Measurements from ENCODE around the gene ALX4.
A peak's percentile ranks its signal among the peaks of the same experiment; 100 is the strongest.

Gene ALX4

DNA sequence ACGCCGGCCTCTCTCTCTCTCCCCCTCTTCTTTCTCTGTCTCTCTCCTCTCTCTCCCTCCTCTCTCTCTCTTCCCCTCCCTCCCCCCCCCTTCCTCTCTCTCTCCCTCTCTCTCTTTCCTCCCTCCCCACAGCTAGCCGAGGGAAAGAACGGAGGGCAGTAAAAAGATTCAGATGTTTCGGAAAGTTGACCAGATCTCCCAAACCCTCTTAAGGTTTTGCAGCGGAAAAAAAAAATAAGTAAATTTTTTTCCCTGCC lies 195 bp upstream of the ALX4 start:
- H3K4me3 ChIP-seq (ENCODE audit: low read depth, low read length), result no peak overlapping the region
- TF ChIP-seq, protein P1, sequence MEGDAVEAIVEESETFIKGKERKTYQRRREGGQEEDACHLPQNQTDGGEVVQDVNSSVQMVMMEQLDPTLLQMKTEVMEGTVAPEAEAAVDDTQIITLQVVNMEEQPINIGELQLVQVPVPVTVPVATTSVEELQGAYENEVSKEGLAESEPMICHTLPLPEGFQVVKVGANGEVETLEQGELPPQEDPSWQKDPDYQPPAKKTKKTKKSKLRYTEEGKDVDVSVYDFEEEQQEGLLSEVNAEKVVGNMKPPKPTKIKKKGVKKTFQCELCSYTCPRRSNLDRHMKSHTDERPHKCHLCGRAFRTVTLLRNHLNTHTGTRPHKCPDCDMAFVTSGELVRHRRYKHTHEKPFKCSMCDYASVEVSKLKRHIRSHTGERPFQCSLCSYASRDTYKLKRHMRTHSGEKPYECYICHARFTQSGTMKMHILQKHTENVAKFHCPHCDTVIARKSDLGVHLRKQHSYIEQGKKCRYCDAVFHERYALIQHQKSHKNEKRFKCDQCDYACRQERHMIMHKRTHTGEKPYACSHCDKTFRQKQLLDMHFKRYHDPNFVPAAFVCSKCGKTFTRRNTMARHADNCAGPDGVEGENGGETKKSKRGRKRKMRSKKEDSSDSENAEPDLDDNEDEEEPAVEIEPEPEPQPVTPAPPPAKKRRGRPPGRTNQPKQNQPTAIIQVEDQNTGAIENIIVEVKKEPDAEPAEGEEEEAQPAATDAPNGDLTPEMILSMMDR (IDR thresholded peaks at IDR 0.05; ENCODE audit: low read depth, low read length), result no peak

GRCh38 chr11:44308923-44309477 lies 939 bp downstream of the ALX4 start:
- H3K4me3 ChIP-seq (ENCODE audit: low read depth, low read length), result peak overlapping the region; percentile 5
- TF ChIP-seq, protein P1 (IDR thresholded peaks at IDR 0.05; ENCODE audit: low read depth, low read length), result no peak

DNA sequence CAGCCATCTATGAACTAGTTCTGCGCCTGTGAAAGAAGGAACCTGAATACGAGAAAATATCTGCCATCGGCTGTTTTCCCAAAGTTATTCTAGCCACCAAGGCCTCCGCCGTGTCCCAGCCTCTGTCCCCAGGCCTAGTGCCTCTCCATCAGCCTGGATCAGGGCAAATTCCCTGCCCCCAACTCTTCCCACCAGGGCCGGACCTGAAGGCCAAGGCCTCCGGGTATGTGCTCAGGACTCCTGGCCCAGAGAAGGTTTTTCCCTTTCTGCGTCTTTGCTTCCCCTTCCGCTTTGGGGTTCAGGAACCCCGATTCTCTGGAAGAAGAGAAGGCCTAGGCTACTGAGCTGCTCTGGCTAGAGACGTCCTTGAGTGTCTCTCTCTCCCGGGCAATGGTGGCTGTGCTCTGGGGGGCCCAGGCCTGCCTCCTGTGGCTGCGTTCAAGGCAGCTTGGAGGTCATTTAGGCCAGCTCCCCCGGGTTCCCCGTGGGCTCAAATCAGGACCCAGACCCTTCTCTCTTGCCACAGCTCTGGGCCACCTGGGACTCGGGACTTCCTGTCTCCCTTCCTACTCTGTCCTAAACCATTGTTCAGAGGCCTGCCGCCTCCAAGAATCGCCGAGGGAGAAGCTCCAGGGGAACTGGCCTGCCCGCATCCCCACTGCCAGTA lies 1.6 kb downstream of the ALX4 start:
- H3K4me3 ChIP-seq (ENCODE audit: low read depth, low read length), result no peak overlapping the region
- TF ChIP-seq, protein P1 (IDR thresholded peaks at IDR 0.05; ENCODE audit: low read depth, low read length), result no peak

DNA sequence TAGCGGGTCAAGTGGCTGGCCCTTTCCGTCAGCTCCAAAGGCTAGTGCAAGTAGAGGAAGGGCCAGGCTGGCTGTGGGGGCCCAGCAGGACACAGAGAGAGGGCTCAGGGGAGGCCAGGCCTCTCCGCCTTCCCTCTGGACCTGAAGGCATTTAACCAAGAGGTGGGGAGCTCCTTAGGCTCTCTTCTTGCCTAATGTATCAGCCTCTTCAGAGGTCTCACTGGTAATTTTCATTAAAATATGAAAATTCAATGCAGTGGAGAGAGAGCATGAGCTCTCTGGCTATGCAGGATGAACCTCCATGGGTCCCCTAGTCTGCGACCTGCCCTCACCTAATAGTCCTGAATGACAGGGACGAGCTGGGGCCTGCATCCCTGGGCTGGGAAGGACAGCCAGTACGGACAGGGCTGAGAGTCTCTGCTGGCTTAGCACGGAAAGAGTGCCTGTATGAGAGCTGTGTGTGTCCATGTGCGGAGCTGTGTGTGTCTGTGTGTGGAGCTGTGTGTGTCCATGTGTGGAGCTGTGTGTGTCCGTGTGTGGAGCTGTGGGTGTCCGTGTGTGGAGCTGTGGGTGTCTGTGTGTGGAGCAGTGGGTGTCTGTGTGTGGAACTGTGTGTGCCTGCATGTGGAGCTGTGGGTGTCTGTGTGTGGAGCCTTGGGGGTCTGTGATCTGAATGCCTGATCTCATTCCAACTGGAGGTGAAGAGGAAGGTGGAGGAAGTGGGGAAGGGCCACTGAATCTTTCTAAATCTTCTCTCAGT lies 2.4 kb downstream of the ALX4 start:
- TF ChIP-seq, protein P1 (IDR thresholded peaks at IDR 0.05; ENCODE audit: low read depth, low read length), result no peak
- no peak overlapping the region for H3K4me3 ChIP-seq (ENCODE audit: low read depth, low read length)

GRCh38 chr11:44306918-44307244 lies 3.1 kb downstream of the ALX4 start:
- TF ChIP-seq, protein P1 (IDR thresholded peaks at IDR 0.05; ENCODE audit: low read depth, low read length), result no peak
- no peak overlapping the region for H3K4me3 ChIP-seq (ENCODE audit: low read depth, low read length)

GRCh38 chr11:44306052-44306917 lies 3.7 kb downstream of the ALX4 start:
- TF ChIP-seq, protein P1 (IDR thresholded peaks at IDR 0.05; ENCODE audit: low read depth, low read length), result no peak
- H3K4me3 ChIP-seq (ENCODE audit: low read depth, low read length), result peak overlapping the region; percentile 40
